GM23338 (cell line): ENCODE measurements around the gene PPME1. TPM values are rescaled to one million over a fixed set of nuclear protein-coding genes. Genes with fewer than 3 reads are reported as not detected.
A peak's percentile ranks its signal among the peaks of the same experiment; 100 is the strongest.

Source experiments
- ATAC-seq: fragments of 200-7000 bp; cut with Tn5 transposase; 3 replicates; pipeline ENCODE4 v1.9.1; 2020
- DNase-seq: peaks from one replicate; pipeline ENCODE4 v3.0.0-alpha.2; 2015; ENCODE audit warnings: low spot score
- H2AFZ ChIP-seq: fragments of 200-600 bp; sonication (generic); 2 replicates; pipeline ENCODE4 v1.8.0; 2016; ENCODE audit warnings: antibody characterized with exemption, mild to moderate bottlenecking, moderate library complexity
- H3F3A ChIP-seq: fragments of 200-600 bp; sonication (generic); replicated peaks from 2 replicates; pipeline ENCODE4 v1.8.0; 2017; ENCODE audit warnings: antibody characterized with exemption, mixed run types, low read depth
- H3K27ac ChIP-seq: fragments of 200-600 bp; sonication (generic); 2 replicates; pipeline ENCODE4 v1.6.1; 2016; ENCODE audit warnings: low read depth
- H3K27me3 ChIP-seq: fragments of 200-600 bp; sonication (generic); 2 replicates; pipeline ENCODE4 v1.8.0; 2016; ENCODE audit warnings: mild to moderate bottlenecking, mixed run types, moderate library complexity; ENCODE audit not compliant: insufficient read depth
- H3K36me3 ChIP-seq: fragments of 200-600 bp; sonication (generic); 2 replicates; pipeline ENCODE4 v1.8.0; 2016; ENCODE audit warnings: mild to moderate bottlenecking; ENCODE audit not compliant: insufficient read depth
- H3K4me1 ChIP-seq: fragments of 200-600 bp; sonication (generic); 2 replicates; pipeline ENCODE4 v1.8.0; 2016; ENCODE audit warnings: mild to moderate bottlenecking, moderate library complexity; ENCODE audit not compliant: insufficient read depth
- H3K4me2 ChIP-seq: fragments of 200-600 bp; sonication (generic); 2 replicates; pipeline ENCODE4 v1.7.1; 2017; ENCODE audit warnings: mixed run types
- H3K4me3 ChIP-seq: fragments of 200-600 bp; sonication (generic); 2 replicates; pipeline ENCODE4 v1.6.1; 2016; ENCODE audit warnings: mixed run types
- H3K79me2 ChIP-seq: fragments of 200-600 bp; sonication (generic); replicated peaks from 2 replicates; pipeline ENCODE4 v1.8.0; 2017; ENCODE audit warnings: mild to moderate bottlenecking; ENCODE audit not compliant: insufficient read depth
- H3K9me2 ChIP-seq: fragments of 200-600 bp; sonication (generic); 2 replicates; pipeline ENCODE4 v1.8.0; 2017; ENCODE audit not compliant: insufficient read depth
- H4K20me1 ChIP-seq: fragments of 200-600 bp; sonication (generic); replicated peaks from 2 replicates; pipeline ENCODE4 v1.8.0; 2017; ENCODE audit warnings: mild to moderate bottlenecking; ENCODE audit not compliant: insufficient read depth
- H3K27ac Mint-ChIP-seq: 2 replicates; pipeline ENCODE4 v1.8.0; 2020; ENCODE audit warnings: inconsistent platforms, mild to moderate bottlenecking, moderate library complexity, mixed read lengths
- H3K27me3 Mint-ChIP-seq: 3 replicates; pipeline ENCODE4 v1.8.0; 2022; ENCODE audit warnings: low read depth, mild to moderate bottlenecking, moderate library complexity, mixed read lengths, inconsistent platforms; ENCODE audit not compliant: insufficient read depth, poor library complexity
- H3K36me3 Mint-ChIP-seq: 3 replicates; pipeline ENCODE4 v1.8.0; 2021; ENCODE audit warnings: low read depth, mild to moderate bottlenecking, inconsistent platforms, moderate library complexity, mixed read lengths
- H3K4me1 Mint-ChIP-seq: 3 replicates; pipeline ENCODE4 v1.8.0; 2020; ENCODE audit warnings: mild to moderate bottlenecking, inconsistent platforms, mixed read lengths
- H3K4me3 Mint-ChIP-seq: 3 replicates; pipeline ENCODE4 v1.8.0; 2021; ENCODE audit warnings: moderate library complexity, mild to moderate bottlenecking, inconsistent platforms, mixed read lengths
- H3K9me3 Mint-ChIP-seq: 3 replicates; pipeline ENCODE4 v1.8.0; 2020; ENCODE audit warnings: moderate library complexity, mild to moderate bottlenecking, inconsistent platforms, mixed read lengths
- CREB1 ChIP-seq: fragments of 250-450 bp; sonication (Bioruptor Pico); IDR thresholded peaks from 2 replicates; pipeline ENCODE4 v1.5.0; 2020; ENCODE audit warnings: low read depth, mild to moderate bottlenecking, moderate library complexity
- CTCF ChIP-seq, 2 experiments: fragments of 200-600 bp in 1 of 2; sonication (generic) in 1 of 2; conservative IDR thresholded peaks; 2 replicates each; pipeline versions ENCODE4 v1.5.1 to v1.6.1; 2016 to 2017; ENCODE audit warnings: antibody characterized with exemption in 2 of 2, low read depth in 2 of 2, mild to moderate bottlenecking in 2 of 2, moderate library complexity in 1 of 2
- EZH2 ChIP-seq: fragments of 200-600 bp; sonication (generic); IDR thresholded peaks from one replicate; pipeline ENCODE4 v1.8.0; 2017; ENCODE audit warnings: antibody characterized with exemption, mild to moderate bottlenecking, low read depth; ENCODE audit not compliant: unreplicated experiment
- JUNB ChIP-seq: IDR thresholded peaks from one replicate; pipeline ENCODE4 v1.6.1; 2016; ENCODE audit warnings: antibody characterized with exemption; ENCODE audit not compliant: unreplicated experiment
- NANOG ChIP-seq: IDR thresholded peaks from 2 replicates; pipeline ENCODE4 v1.6.1; 2016; ENCODE audit warnings: antibody characterized with exemption, borderline replicate concordance
- POLR2AphosphoS5 ChIP-seq: IDR thresholded peaks from 2 replicates; pipeline ENCODE4 v1.6.1; 2016; ENCODE audit warnings: antibody characterized with exemption, low read depth
- REST ChIP-seq: IDR thresholded peaks from one replicate; pipeline ENCODE4 v1.6.1; 2018; ENCODE audit warnings: antibody characterized with exemption; ENCODE audit not compliant: unreplicated experiment
- STAT1 ChIP-seq: IDR thresholded peaks from one replicate; pipeline ENCODE4 v1.6.1; 2016; ENCODE audit warnings: antibody characterized with exemption; ENCODE audit not compliant: unreplicated experiment
- ZNF114 ChIP-seq: fragments of 250-450 bp; sonication (Bioruptor Pico); IDR thresholded peaks from 2 replicates; pipeline ENCODE4 v1.5.0; 2020; ENCODE audit warnings: mild to moderate bottlenecking, moderate library complexity
- ZNF331 ChIP-seq: fragments of 250-450 bp; sonication (Bioruptor Pico); IDR thresholded peaks from 2 replicates; pipeline ENCODE4 v1.5.0; 2020; ENCODE audit warnings: low read depth, mild to moderate bottlenecking, moderate library complexity
- ZNF462 ChIP-seq: fragments of 250-450 bp; sonication (Bioruptor Pico); IDR thresholded peaks from 2 replicates; pipeline ENCODE4 v1.5.0; 2020; ENCODE audit warnings: mild to moderate bottlenecking, moderate library complexity
- polyA plus RNA-seq: library from polyadenylated mRNA; unstranded; fragments of >200 nt; fragmentation: Nextera tagmentation; extraction: Ambion mirVana; gene quantifications from 2 replicates; pipeline ENCODE4 v1.2.1, GENCODE V29; 2016
- total RNA-seq: library from RNA; depleted of rRNA; stranded (reverse); fragments of >200 nt; shearing (Covaris generic); gene quantifications from 2 replicates; pipeline ENCODE4 v1.2.3, GENCODE V29; 2014

Gene PPME1
- total and polyA plus RNA-seq, 2 experiments from 2014 or later: 32.1 to 37.2 TPM

GRCh38 chr11:74262725-74263124, 91.6 kb downstream of the PPME1 start:
- DNase-seq (no peak), ATAC-seq (no peak)
- no peaks in the 10 kb centered on the region for H3K4me1 ChIP-seq
- H3K9me2 ChIP-seq: no peaks in the 10 kb centered on the region
- no peak overlapping the region for H3K4me3 Mint-ChIP-seq
- H3K4me2 ChIP-seq: no peak overlapping the region
- no peak for TF ChIP-seq NANOG
- H3K79me2 ChIP-seq: no peaks in the 10 kb centered on the region
- no peaks in the 10 kb centered on the region for H3K36me3 ChIP-seq
- no peaks in the 10 kb centered on the region for H3K36me3 Mint-ChIP-seq
- H2AFZ ChIP-seq: no peak overlapping the region
- H3K27me3 ChIP-seq: no peaks in the 10 kb centered on the region
- no peaks in the 10 kb centered on the region for H3F3A ChIP-seq
- H3K4me3 ChIP-seq: no peak overlapping the region
- no peaks in the 10 kb centered on the region for H4K20me1 ChIP-seq
- H3K27ac Mint-ChIP-seq: no peak overlapping the region
- H3K27me3 Mint-ChIP-seq: peaks cover 5% of the 10 kb centered on the region
- H3K4me1 Mint-ChIP-seq: no peaks in the 10 kb centered on the region
- H3K27ac ChIP-seq: no peak overlapping the region
- H3K9me3 Mint-ChIP-seq: peaks cover 9% of the 10 kb centered on the region; the same call in 1 of the 3 replicates

- Mint-ChIP-seq H3K9me3 (peaks cover 9% of the 10 kb centered on the region; the same call in 1 of the 3 replicates), H3K27ac (no peak overlapping the region), H3K36me3 (no peaks in the 10 kb centered on the region), H3K4me3 (no peak overlapping the region), H3K4me1 (no peaks in the 10 kb centered on the region), H3K27me3 (peaks cover 5% of the 10 kb centered on the region)
- Histone ChIP-seq H3K27ac (no peak overlapping the region), H3K79me2 (no peaks in the 10 kb centered on the region), H3K4me1 (no peaks in the 10 kb centered on the region), H3F3A (no peaks in the 10 kb centered on the region), H3K27me3 (no peaks in the 10 kb centered on the region), H3K4me3 (no peak overlapping the region), H3K4me2 (no peak overlapping the region), H3K9me2 (no peaks in the 10 kb centered on the region), H3K36me3 (no peaks in the 10 kb centered on the region), H4K20me1 (no peaks in the 10 kb centered on the region), H2AFZ (0 out of 2 replicates have a peak overlapping the region, but pooled peaks have one; percentile 18)
- no peak; the same call in 2 of the 3 replicates for ATAC-seq
- peak; percentile 18 for DNase-seq
- TF ChIP-seq POLR2AphosphoS5 (no peak), STAT1 (no peak), REST (no peak), CREB1 (no peak), CTCF (conservative IDR thresholded peaks at IDR 0.05; ENCODE audit: low read depth in 2 of 2) (no peak), ZNF114 (CRISPR knock-in tag) (no peak), JUNB (no peak), EZH2 (no peak), NANOG (no peak), ZNF331 (CRISPR knock-in tag) (no peak), ZNF462 (CRISPR knock-in tag) (no peak)
Observed at GRCh38 chr11:74265256-74265655, 94.2 kb downstream of the PPME1 start.
